Renal pelvis (tissue), 12 donors: ENCODE data around the gene CDK5R2. TPM values are rescaled to one million over a fixed set of nuclear protein-coding genes. Genes with fewer than 3 reads are reported as not detected.
"Not testable (repeated sequence)": the region's sequence is repeated elsewhere in the genome, so short reads cannot be mapped to it uniquely, and the experiment has no call there.

Experiments
- DNase-seq: peaks from one replicate; pipeline ENCODE4 v3.0.0-alpha.2; 2013
- long read RNA-seq, 16 experiments: transcript quantifications; one replicate each; lab custom pipeline, GENCODE V29; 2026
- polyA plus RNA-seq, 3 donors: library from polyadenylated mRNA; unstranded; fragments of 120-200 nt; gene quantifications; one replicate each; pipeline ENCODE4 v1.2.1, GENCODE V29; 2013; ENCODE audit not compliant: insufficient read length in 3 of 3

CDK5R2 gene
- polyA plus RNA-seq: under 1 TPM in 1 of 3 donors, not detected in 2; 0.13 TPM
- long read RNA-seq, donor 1: 0 reads
- long read RNA-seq, donor 2: 0 reads
- long read RNA-seq, donor 3, partial matches to known transcripts: 0 of 1 reads
- long read RNA-seq, donor 3, other reads (novel, unspliced or antisense): 0 of 1 reads
- long read RNA-seq, donor 4: 0 reads
- long read RNA-seq, donor 5: 0 reads
- long read RNA-seq, donor 6: 0 reads
- long read RNA-seq, donor 7, partial matches to known transcripts: 0 of 1 reads
- long read RNA-seq, donor 7, other reads (novel, unspliced or antisense): 0 of 1 reads
- long read RNA-seq, donor 8: 0 reads
- long read RNA-seq, donor 9: 0 reads
- long read RNA-seq, donor 10: 0 reads
- long read RNA-seq, donor 11: 0 reads
- long read RNA-seq, donor 12: 0 reads
- long read RNA-seq, donor 13: 0 reads
- long read RNA-seq, donor 14: 0 reads
- long read RNA-seq, donor 15, partial matches to known transcripts: 0 of 4 reads
- long read RNA-seq, donor 15, other reads (novel, unspliced or antisense): 0 of 4 reads
- long read RNA-seq, donor 16: 0 reads

GRCh38 chr2:218959141-218959731 lies at the start of gene CDK5R2:
CDK5R2 (plus strand) TSS chr2:218959666; CDS start chr2:218959821, 155 bp downstream.
- DNase-seq: peak; percentile 87

- no peak for DNase-seq
These were observed 48.7 kb upstream of the CDK5R2 start for GRCh38 chr2:218910741-218911140.

GRCh38 chr2:218920504-218920903 lies 39.0 kb upstream of the CDK5R2 start:
- no peak for DNase-seq

- DNase-seq: no peak
These were observed 34.7 kb upstream of the CDK5R2 start for GRCh38 chr2:218924757-218925156.

GRCh38 chr2:218925434-218925833 lies 34.0 kb upstream of the CDK5R2 start:
- no peak for DNase-seq

GRCh38 chr2:218927422-218927821 lies 32.0 kb upstream of the CDK5R2 start:
- no peak for DNase-seq

GRCh38 chr2:218927876-218928275 lies 31.6 kb upstream of the CDK5R2 start:
- DNase-seq: no peak

- DNase-seq: not testable (repeated sequence)
These were observed 29.0 kb upstream of the CDK5R2 start for GRCh38 chr2:218930488-218930887.

- not testable (repeated sequence) for DNase-seq
These were observed 27.7 kb upstream of the CDK5R2 start for GRCh38 chr2:218931751-218932150.

GRCh38 chr2:218944759-218945404 lies 14.6 kb upstream of the CDK5R2 start:
- no peak for DNase-seq

GRCh38 chr2:218946621-218947020 lies 12.8 kb upstream of the CDK5R2 start:
- no peak for DNase-seq

GRCh38 chr2:218952160-218952559 lies 7.3 kb upstream of the CDK5R2 start:
- no peak for DNase-seq

- DNase-seq: no peak
These were observed 6.0 kb upstream of the CDK5R2 start for GRCh38 chr2:218953366-218953954.

- DNase-seq: no peak
These were observed 4.7 kb upstream of the CDK5R2 start for GRCh38 chr2:218954541-218955300.

GRCh38 chr2:218956039-218956438 lies 3.4 kb upstream of the CDK5R2 start:
- no peak for DNase-seq

GRCh38 chr2:218957671-218958070 lies 1.8 kb upstream of the CDK5R2 start:
- DNase-seq: no peak

- DNase-seq: no peak
These were observed 1.2 kb upstream of the CDK5R2 start for GRCh38 chr2:218958276-218958675.

GRCh38 chr2:218959761-218960308 lies 369 bp downstream of the CDK5R2 start:
- DNase-seq: no peak

- DNase-seq: no peak
These were observed 1.1 kb downstream of the CDK5R2 start for GRCh38 chr2:218960309-218961165.

- no peak for DNase-seq
These were observed 1.8 kb downstream of the CDK5R2 start for GRCh38 chr2:218961229-218961628.
